CD4-positive, alpha-beta T cell (primary cell): ENCODE results near the gene MAPRE2. TPM values are rescaled to one million over a fixed set of nuclear protein-coding genes. Genes with fewer than 3 reads are reported as not detected.

Experiments
- ATAC-seq: fragments of 200-7000 bp; cut with Tn5 transposase; one replicate; pipeline ENCODE4 v1.10.0; 2022; ENCODE audit warnings: mild to moderate bottlenecking; ENCODE audit not compliant: poor library complexity
- CTCF ChIA-PET: fragments of 350-600 bp; sonication (Branson Sonifier 250); formaldehyde crosslinking; loops from one replicate; lab custom pipeline; 2021; ENCODE audit warnings: antibody characterized with exemption, inconsistent platforms; lab: Charles Lee
- POLR2A ChIA-PET: fragments of 350-600 bp; sonication (Branson Sonifier 250); formaldehyde crosslinking; loops from one replicate; lab custom pipeline; 2021; ENCODE audit warnings: antibody characterized with exemption, inconsistent platforms; lab: Charles Lee
- DNase-seq, 14 experiments: peaks; one replicate each; pipeline ENCODE4 v3.0.0-alpha.2; 2013 to 2020; ENCODE audit warnings: mixed read lengths in 2 of 14
- H3K27ac ChIP-seq, 2 donors: one replicate each; pipeline versions ENCODE4 v1.5.1 to v1.7.0; 2013; ENCODE audit warnings: low read length in 2 of 2, low read depth in 1 of 2, mild to moderate bottlenecking in 1 of 2
- H3K27me3 ChIP-seq, 2 experiments: 1 replicate in 1 of 2; 2 replicates in 1 of 2; pipeline versions ENCODE4 v1.6.1 to v1.7.0; 2013; ENCODE audit warnings: low read length in 2 of 2, control low read depth in 1 of 2, mild to moderate bottlenecking in 1 of 2, moderate library complexity in 1 of 2; ENCODE audit not compliant: insufficient read depth in 2 of 2, control insufficient read depth in 1 of 2
- H3K36me3 ChIP-seq: one replicate; pipeline ENCODE4 v1.6.1; 2013; ENCODE audit warnings: low read length, control low read depth; ENCODE audit not compliant: insufficient read depth
- H3K4me1 ChIP-seq: one replicate; pipeline ENCODE4 v1.6.1; 2013; ENCODE audit warnings: low read length, control low read depth; ENCODE audit not compliant: insufficient read depth
- H3K4me3 ChIP-seq: one replicate; pipeline ENCODE4 v1.5.1; 2013; ENCODE audit warnings: mild to moderate bottlenecking, low read length, moderate library complexity
- H3K9me3 ChIP-seq, 2 experiments: 1 replicate in 1 of 2; 2 replicates in 1 of 2; pipeline versions ENCODE4 v1.6.1 to v1.7.0; 2013; ENCODE audit warnings: low read length in 2 of 2, mild to moderate bottlenecking in 2 of 2, control low read depth in 1 of 2, moderate library complexity in 1 of 2; ENCODE audit not compliant: control insufficient read depth in 1 of 2, insufficient read depth in 1 of 2
- H3K27ac Mint-ChIP-seq: one replicate; pipeline ENCODE4 v1.8.0; 2020; ENCODE audit warnings: mixed read lengths
- H3K27me3 Mint-ChIP-seq: one replicate; pipeline ENCODE4 v1.8.0; 2021; ENCODE audit warnings: mixed read lengths
- H3K36me3 Mint-ChIP-seq: one replicate; pipeline ENCODE4 v1.8.0; 2021; ENCODE audit warnings: low read depth, mixed read lengths
- H3K4me1 Mint-ChIP-seq: one replicate; pipeline ENCODE4 v1.8.0; 2021; ENCODE audit warnings: low read depth, mixed read lengths
- H3K4me3 Mint-ChIP-seq: one replicate; pipeline ENCODE4 v1.8.0; 2020; ENCODE audit warnings: mild to moderate bottlenecking, mixed read lengths
- H3K9me3 Mint-ChIP-seq: one replicate; pipeline ENCODE4 v1.8.0; 2020; ENCODE audit warnings: mixed read lengths
- CTCF ChIP-seq: fragments of 200-600 bp; IDR thresholded peaks from one replicate; pipeline ENCODE4 v1.8.0; 2022; ENCODE audit warnings: antibody characterized with exemption, mild to moderate bottlenecking
- intact Hi-C, 2 experiments: fragments of 100-400 bp; cut with DNase I in 1 of 2; cut with micrococcal nuclease in 1 of 2; formaldehyde crosslinking; loops; one replicate each; pipeline versions ENCODE4 v1.15.1 to v1.9.0; 2023 to 2025; cut with DNase I, micrococcal nuclease
- total RNA-seq, 174 experiments: library from RNA in 2 of 174; stranded (reverse) in 2 of 174; gene quantifications; one replicate each; pipeline ENCODE4 v1.2.3 and lab custom pipeline; 2021 to 2026

MAPRE2 gene
- total RNA-seq, 2 experiments from 2014 or later, result 108 to 112 TPM

DNA sequence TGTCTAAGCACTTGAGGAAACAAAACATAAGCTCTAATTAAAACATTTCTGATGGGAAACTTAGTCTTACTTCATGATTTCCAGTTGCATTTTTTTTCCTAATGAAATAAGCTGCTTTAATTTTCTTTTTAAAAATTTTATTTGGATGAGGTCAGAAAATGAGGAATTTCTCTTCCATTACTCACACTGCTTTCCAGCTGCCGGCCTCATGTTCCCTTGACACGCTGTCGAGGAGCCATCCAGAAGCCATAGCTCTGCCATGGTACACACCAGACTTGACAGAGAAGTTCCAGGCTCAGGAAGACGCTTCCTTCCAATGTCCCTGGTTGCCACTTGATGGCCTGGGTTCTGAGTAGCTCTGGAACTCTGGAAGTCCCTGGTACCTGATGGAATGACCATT, 12.1 kb upstream of the MAPRE2 start:
- ATAC-seq, result no peak
- H3K27ac ChIP-seq, result peak overlapping the region; percentile 80 to 89
- no peak for DNase-seq
- Mint-ChIP-seq H3K27me3 (no peaks in the 10 kb centered on the region), H3K4me1 (peaks cover 70% of the 10 kb centered on the region), H3K9me3 (no peaks in the 10 kb centered on the region), H3K27ac (peak overlapping the region; percentile 98), H3K36me3 (no peaks in the 10 kb centered on the region), H3K4me3 (peak overlapping the region; percentile 82)
- POLR2A ChIA-PET, result interaction anchor here (0.7 to 8.0 kb wide), 20 partner anchors 9 to 468 kb away, joined by 3 to 203 read pairs (median 6); partner anchors contain the start of genes INO80C, MAPRE2, ZNF24 and ZNF397
- no peak overlapping the region for H3K4me3 ChIP-seq
- CTCF ChIA-PET, result interaction anchor here (1.0 to 2.9 kb wide), 5 partner anchors 12 to 211 kb away, joined by 3 to 29 read pairs (median 4); partner anchors contain the start of gene MAPRE2
- no peaks in the 10 kb centered on the region for H3K36me3 ChIP-seq
- TF ChIP-seq CTCF, result no peak
- H3K9me3 ChIP-seq, result no peaks in the 10 kb centered on the region
- peaks cover 34% of the 10 kb centered on the region for H3K4me1 ChIP-seq
- intact Hi-C loops, result loop anchor here (2.0 to 10.0 kb wide), 6 partner anchors 43 to 466 kb away; partner anchors contain the start of gene INO80C (in 1 of the 2)
- H3K27me3 ChIP-seq, result no peaks in the 10 kb centered on the region

DNA sequence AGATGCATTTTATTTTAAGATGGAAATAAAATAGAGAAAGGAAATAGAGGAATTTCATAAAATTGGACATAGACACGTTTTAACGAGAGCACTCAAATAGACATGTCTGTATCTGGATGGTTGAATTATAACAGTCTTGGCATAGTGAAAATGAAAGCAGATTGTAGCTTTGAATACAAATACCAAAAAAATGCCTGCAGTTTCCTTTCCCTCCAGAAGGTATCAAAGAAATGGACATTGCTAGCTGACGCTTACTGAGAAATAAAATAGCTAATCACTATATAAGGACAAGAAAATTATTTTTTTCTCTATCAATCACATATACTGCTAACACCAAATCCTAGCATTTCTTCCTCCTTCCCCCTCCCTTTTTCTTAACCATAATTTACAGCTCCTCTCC, 11.4 kb upstream of the MAPRE2 start:
- POLR2A ChIA-PET, result interaction anchor here (0.7 to 8.0 kb wide), 23 partner anchors 8 to 943 kb away, joined by 3 to 203 read pairs (median 5); partner anchors contain the start of genes INO80C, MAPRE2, RMP24 and ZNF24
- H3K4me1 ChIP-seq, result peaks cover 34% of the 10 kb centered on the region
- Mint-ChIP-seq H3K27ac (peak overlapping the region; percentile 98), H3K27me3 (no peaks in the 10 kb centered on the region), H3K4me3 (peak overlapping the region; percentile 82), H3K36me3 (no peaks in the 10 kb centered on the region), H3K9me3 (no peaks in the 10 kb centered on the region), H3K4me1 (peaks cover 70% of the 10 kb centered on the region)
- peak; percentile 16 for TF ChIP-seq CTCF
- H3K9me3 ChIP-seq, result no peaks in the 10 kb centered on the region
- H3K27me3 ChIP-seq, result no peaks in the 10 kb centered on the region
- no peaks in the 10 kb centered on the region for H3K36me3 ChIP-seq
- peak overlapping the region; percentile 80 to 89 for H3K27ac ChIP-seq
- intact Hi-C loops, result loop anchor here (1.0 to 10.0 kb wide), 7 partner anchors 13 to 465 kb away; partner anchors contain the start of gene INO80C (in 1 of the 2)
- ATAC-seq (peak; percentile 39), DNase-seq (peak in 3 of 14 experiments; percentile 65 to 80 (median 66))
- CTCF ChIA-PET, result interaction anchor here (0.9 to 2.9 kb wide), 7 partner anchors 11 to 210 kb away, joined by 3 to 29 read pairs (median 4); partner anchors contain the start of gene MAPRE2
- H3K4me3 ChIP-seq, result peak overlapping the region; percentile 51

- Mint-ChIP-seq H3K36me3 (no peaks in the 10 kb centered on the region), H3K9me3 (no peaks in the 10 kb centered on the region), H3K27me3 (no peaks in the 10 kb centered on the region), H3K4me3 (peak overlapping the region; percentile 82), H3K4me1 (peaks cover 70% of the 10 kb centered on the region), H3K27ac (peak overlapping the region; percentile 98)
- H3K9me3 ChIP-seq, result no peaks in the 10 kb centered on the region
- H3K36me3 ChIP-seq, result no peaks in the 10 kb centered on the region
- H3K4me1 ChIP-seq, result peaks cover 34% of the 10 kb centered on the region
- H3K4me3 ChIP-seq, result peak overlapping the region; percentile 51
- DNase-seq (peak in 8 of 14 experiments; percentile 12 to 78 (median 36)), ATAC-seq (peak; percentile 57)
- TF ChIP-seq CTCF, result peak; percentile 0
- peak overlapping the region; percentile 80 to 89 for H3K27ac ChIP-seq
- H3K27me3 ChIP-seq, result no peaks in the 10 kb centered on the region
- intact Hi-C loops, result loop anchor here in 1 of 2 experiments (1.0 kb wide), 1 partner anchor 12 kb away; no protein-coding TSS in a partner anchor
- ChIA-PET POLR2A (interaction anchor here (0.6 to 8.0 kb wide), 22 partner anchors 8 to 943 kb away, joined by 3 to 203 read pairs (median 5); partner anchors contain the start of genes INO80C, MAPRE2, RMP24 and ZNF24), CTCF (interaction anchor here (0.9 to 2.9 kb wide), 7 partner anchors 11 to 210 kb away, joined by 3 to 29 read pairs (median 3); partner anchors contain the start of gene MAPRE2)
These were observed 10.8 kb upstream of the MAPRE2 start for GRCh38 chr18:35030277-35030989.
